Central memory CD8-positive, alpha-beta T cell (primary cell): ENCODE data around the gene ENTHD1.

Experiments used
- ATAC-seq: fragments of 150-1000 bp; cut with Tn5 transposase; replicated peaks from 2 replicates; pipeline ENCODE4 v1.10.0; 2022; ENCODE audit warnings: mild to moderate bottlenecking, moderate FRiP score, moderate number of reproducible peaks; ENCODE audit not compliant: poor library complexity, severe bottlenecking; ENCODE audit errors: extremely low read depth
- DNase-seq, 2 donors: peaks; one replicate each; pipeline ENCODE4 v3.0.0; 2021; ENCODE audit warnings: low spot score in 2 of 2
- H3K27ac Mint-ChIP-seq: one replicate; pipeline ENCODE4 v1.8.0; 2022; ENCODE audit warnings: low read depth, mild to moderate bottlenecking, moderate library complexity, mixed read lengths
- H3K27me3 Mint-ChIP-seq: one replicate; pipeline ENCODE4 v1.8.0; 2022; ENCODE audit warnings: mixed read lengths
- H3K36me3 Mint-ChIP-seq: one replicate; pipeline ENCODE4 v1.8.0; 2022; ENCODE audit warnings: mild to moderate bottlenecking, moderate library complexity, mixed read lengths; ENCODE audit not compliant: insufficient read depth
- H3K4me1 Mint-ChIP-seq: one replicate; pipeline ENCODE4 v1.8.0; 2022; ENCODE audit warnings: mixed read lengths
- H3K4me3 Mint-ChIP-seq: one replicate; pipeline ENCODE4 v1.8.0; 2022; ENCODE audit warnings: mild to moderate bottlenecking, moderate library complexity, mixed read lengths
- H3K9me3 Mint-ChIP-seq: one replicate; pipeline ENCODE4 v1.8.0; 2022; ENCODE audit warnings: mixed read lengths

The ENTHD1 gene

GRCh38 chr22:39814899-39815298, 78.7 kb downstream of the ENTHD1 start:
- no peak overlapping the region for H3K4me3 Mint-ChIP-seq
- H3K36me3 Mint-ChIP-seq, result no peaks in the 10 kb centered on the region
- peaks cover 2% of the 10 kb centered on the region for H3K4me1 Mint-ChIP-seq
- ATAC-seq, result no peak
- peaks cover 9% of the 10 kb centered on the region for H3K27me3 Mint-ChIP-seq
- H3K9me3 Mint-ChIP-seq, result no peaks in the 10 kb centered on the region
- no peak for DNase-seq
- no peak overlapping the region for H3K27ac Mint-ChIP-seq

DNA sequence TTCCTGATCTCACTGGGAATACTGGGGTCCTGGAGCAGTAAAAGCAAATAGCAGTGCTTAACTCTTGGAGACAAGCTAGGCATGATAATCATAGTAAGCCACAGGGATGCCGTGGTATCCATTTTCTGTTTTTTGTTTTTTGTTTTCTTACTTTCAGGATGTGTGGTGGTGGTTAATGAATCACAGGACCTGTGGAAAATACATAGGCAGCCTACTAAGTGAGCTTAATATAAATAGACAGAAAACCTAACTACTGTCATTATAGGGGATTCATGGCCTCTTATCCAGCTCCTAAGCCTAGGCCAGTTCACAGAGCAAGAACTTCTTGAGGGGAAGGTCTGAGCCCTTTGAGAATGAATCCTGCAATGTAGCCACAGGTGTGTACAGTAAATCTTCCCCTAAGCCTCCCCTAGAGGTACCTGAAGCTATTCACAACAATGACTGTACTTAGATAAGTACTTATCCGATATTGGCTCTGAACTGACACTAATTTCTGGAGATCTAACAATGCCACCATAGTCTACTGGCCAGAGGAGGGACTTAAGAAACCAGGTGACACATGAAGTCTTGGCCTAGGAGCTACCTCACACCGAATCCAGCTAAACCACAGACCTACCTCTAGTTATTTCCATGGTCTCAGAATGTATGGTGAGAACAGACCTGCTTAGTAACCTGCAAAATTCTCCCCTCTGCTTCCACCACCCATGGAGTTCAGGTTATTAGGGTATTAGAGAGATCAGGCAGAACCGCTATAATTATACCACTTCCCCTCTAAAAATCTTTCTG, 83.6 kb downstream of the ENTHD1 start:
- H3K27me3 Mint-ChIP-seq, result peaks cover 9% of the 10 kb centered on the region
- H3K9me3 Mint-ChIP-seq, result no peaks in the 10 kb centered on the region
- no peak overlapping the region for H3K27ac Mint-ChIP-seq

DNA sequence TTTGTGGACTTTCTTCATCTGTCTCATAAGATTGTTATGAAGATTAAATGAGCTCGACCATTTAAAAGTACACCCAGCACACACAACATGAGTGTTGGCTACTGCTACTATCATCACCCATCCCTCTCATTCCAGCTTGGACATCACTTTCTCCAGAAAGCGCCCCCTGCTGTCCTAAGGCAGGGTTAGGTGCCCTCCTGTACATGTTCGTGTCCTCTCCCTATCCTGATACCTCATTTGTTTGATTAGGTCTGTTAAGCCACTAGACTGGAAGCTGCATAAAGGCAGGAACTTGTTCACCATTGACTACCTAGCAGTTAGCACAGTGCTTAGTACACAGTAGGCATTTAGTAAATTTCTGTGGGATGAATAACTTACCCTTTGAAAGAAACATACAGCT, 85.5 kb downstream of the ENTHD1 start:
- H3K36me3 Mint-ChIP-seq, result peaks cover 3% of the 10 kb centered on the region
- peaks cover 23% of the 10 kb centered on the region for H3K27me3 Mint-ChIP-seq
- DNase-seq (no peak), ATAC-seq (no peak)
- H3K4me3 Mint-ChIP-seq, result no peak overlapping the region
- H3K9me3 Mint-ChIP-seq, result no peaks in the 10 kb centered on the region
- H3K4me1 Mint-ChIP-seq, result peaks cover 11% of the 10 kb centered on the region
- no peak overlapping the region for H3K27ac Mint-ChIP-seq

More for the DNA sequence above, 83.6 kb downstream of the ENTHD1 start:
- DNase-seq (no peak), ATAC-seq (no peak)
- H3K36me3 Mint-ChIP-seq, result peaks cover 3% of the 10 kb centered on the region
- no peak overlapping the region for H3K4me3 Mint-ChIP-seq
- H3K4me1 Mint-ChIP-seq, result peaks cover 11% of the 10 kb centered on the region

GRCh38 chr22:39806109-39806508, 87.5 kb downstream of the ENTHD1 start:
- Mint-ChIP-seq H3K4me1 (peaks cover 11% of the 10 kb centered on the region), H3K27ac (no peak overlapping the region), H3K27me3 (peaks cover 21% of the 10 kb centered on the region), H3K36me3 (peaks cover 3% of the 10 kb centered on the region), H3K9me3 (no peaks in the 10 kb centered on the region), H3K4me3 (no peak overlapping the region)
- DNase-seq (no peak), ATAC-seq (no peak)

- DNase-seq (no peak), ATAC-seq (no peak)
- no peak overlapping the region for H3K27ac Mint-ChIP-seq
- peaks cover 21% of the 10 kb centered on the region for H3K27me3 Mint-ChIP-seq
- peaks cover 5% of the 10 kb centered on the region for H3K36me3 Mint-ChIP-seq
- no peak overlapping the region for H3K4me3 Mint-ChIP-seq
- no peaks in the 10 kb centered on the region for H3K9me3 Mint-ChIP-seq
- peaks cover 11% of the 10 kb centered on the region for H3K4me1 Mint-ChIP-seq
Observed at GRCh38 chr22:39805117-39805516, 88.4 kb downstream of the ENTHD1 start.

DNA sequence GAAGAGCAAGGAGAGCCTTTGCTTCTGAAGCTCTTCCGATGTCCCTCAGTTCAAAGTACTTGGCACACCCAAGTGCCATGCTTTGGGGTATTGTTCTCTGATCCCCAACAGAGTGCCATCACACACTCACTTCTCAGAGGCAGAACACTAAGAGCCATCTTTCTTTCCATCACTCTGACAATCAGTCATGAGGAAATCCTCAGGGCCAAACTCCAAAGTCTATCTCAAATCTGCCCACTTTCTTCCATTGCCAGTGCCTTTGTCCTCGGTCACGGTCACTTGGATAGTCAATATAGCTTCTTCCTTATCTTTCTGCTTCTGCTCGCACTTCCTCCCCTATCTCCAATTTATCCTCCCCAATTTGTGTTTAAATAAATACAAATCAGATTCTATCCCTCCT, 90.9 kb downstream of the ENTHD1 start:
- DNase-seq (no peak), ATAC-seq (no peak)
- H3K4me3 Mint-ChIP-seq, result no peak overlapping the region
- H3K36me3 Mint-ChIP-seq, result peaks cover 2% of the 10 kb centered on the region
- H3K9me3 Mint-ChIP-seq, result peaks cover 11% of the 10 kb centered on the region
- H3K27me3 Mint-ChIP-seq, result peaks cover 21% of the 10 kb centered on the region
- H3K4me1 Mint-ChIP-seq, result no peaks in the 10 kb centered on the region
- no peak overlapping the region for H3K27ac Mint-ChIP-seq

GRCh38 chr22:39800790-39801520, 92.6 kb downstream of the ENTHD1 start:
- H3K4me1 Mint-ChIP-seq, result no peaks in the 10 kb centered on the region
- ATAC-seq (no peak), DNase-seq (no peak)
- peaks cover 21% of the 10 kb centered on the region for H3K27me3 Mint-ChIP-seq
- no peak overlapping the region for H3K27ac Mint-ChIP-seq
- H3K4me3 Mint-ChIP-seq, result no peak overlapping the region
- peaks cover 2% of the 10 kb centered on the region for H3K36me3 Mint-ChIP-seq
- H3K9me3 Mint-ChIP-seq, result peaks cover 23% of the 10 kb centered on the region

GRCh38 chr22:39797528-39798147, 95.9 kb downstream of the ENTHD1 start:
- no peak for ATAC-seq
- Mint-ChIP-seq H3K4me1 (no peaks in the 10 kb centered on the region), H3K27me3 (peaks cover 3% of the 10 kb centered on the region), H3K36me3 (peaks cover 2% of the 10 kb centered on the region), H3K27ac (no peak overlapping the region), H3K9me3 (peaks cover 26% of the 10 kb centered on the region), H3K4me3 (no peak overlapping the region)
- no peak for DNase-seq

- DNase-seq (no peak), ATAC-seq (no peak)
- Mint-ChIP-seq H3K4me3 (no peak overlapping the region), H3K4me1 (peaks cover 6% of the 10 kb centered on the region), H3K9me3 (no peaks in the 10 kb centered on the region), H3K27me3 (no peaks in the 10 kb centered on the region), H3K36me3 (peaks cover 2% of the 10 kb centered on the region), H3K27ac (no peak overlapping the region)
Observed at GRCh38 chr22:39789788-39790187, 103.8 kb downstream of the ENTHD1 start.

DNA sequence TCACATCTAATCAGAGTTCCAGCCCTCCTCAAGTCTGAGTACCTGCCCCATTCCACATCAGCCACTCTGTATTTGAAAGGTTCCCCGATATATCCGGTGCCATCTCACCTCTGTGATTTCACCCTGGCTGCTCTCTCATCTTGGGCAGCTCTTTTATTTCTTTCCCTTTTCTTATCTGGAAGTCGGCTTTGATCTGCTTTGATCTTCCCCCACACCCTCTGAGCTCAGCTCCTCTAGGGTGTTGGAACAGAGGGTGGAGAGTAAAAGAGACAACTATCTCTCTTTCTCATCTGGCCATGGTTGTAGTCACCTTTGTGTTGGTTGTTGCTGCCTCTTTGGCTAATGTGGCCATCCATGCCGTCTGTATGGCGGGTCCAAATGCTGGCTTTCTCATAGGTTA, 108.3 kb downstream of the ENTHD1 start:
- ATAC-seq (no peak), DNase-seq (no peak)
- peaks cover 6% of the 10 kb centered on the region for H3K4me1 Mint-ChIP-seq
- H3K4me3 Mint-ChIP-seq, result no peak overlapping the region
- no peaks in the 10 kb centered on the region for H3K9me3 Mint-ChIP-seq
- H3K27me3 Mint-ChIP-seq, result no peaks in the 10 kb centered on the region
- no peak overlapping the region for H3K27ac Mint-ChIP-seq
- H3K36me3 Mint-ChIP-seq, result peaks cover 2% of the 10 kb centered on the region

DNA sequence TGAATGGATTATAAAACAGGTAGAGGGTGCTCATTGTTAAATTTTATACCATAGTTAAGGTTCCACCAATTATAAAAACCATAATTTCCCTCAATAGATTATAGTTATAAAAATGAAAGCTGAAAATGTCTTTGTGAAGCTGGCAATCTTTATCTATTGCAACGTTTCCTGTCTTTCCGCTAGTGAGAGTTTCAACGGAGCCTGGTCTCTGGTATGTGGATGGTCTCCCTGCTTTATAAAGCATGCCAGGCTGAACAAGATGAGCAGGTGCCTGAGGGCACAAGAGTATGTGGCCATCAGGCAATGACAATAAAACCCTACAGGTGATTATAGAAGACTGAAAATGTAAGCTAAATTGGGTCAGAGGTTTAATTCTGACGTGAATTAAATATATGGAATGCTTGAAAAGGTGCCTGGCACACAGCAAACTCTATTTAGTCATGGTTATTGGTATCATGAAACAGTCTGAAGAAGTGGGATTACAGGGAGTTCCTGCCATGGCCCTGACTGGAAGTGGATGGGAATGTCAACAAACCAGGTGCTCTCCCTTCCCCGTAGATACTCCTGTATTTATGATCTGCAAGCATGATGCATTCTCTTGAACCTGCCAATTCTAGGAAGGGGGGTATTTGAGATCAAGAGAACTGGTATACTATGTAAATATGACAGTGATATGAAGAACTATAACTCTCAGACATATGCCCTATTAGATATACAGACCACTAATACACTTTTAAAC, 115.7 kb downstream of the ENTHD1 start:
- Mint-ChIP-seq H3K27me3 (no peaks in the 10 kb centered on the region), H3K9me3 (no peaks in the 10 kb centered on the region), H3K4me1 (peaks cover 15% of the 10 kb centered on the region), H3K27ac (no peak overlapping the region), H3K36me3 (no peaks in the 10 kb centered on the region), H3K4me3 (no peak overlapping the region)
- DNase-seq (no peak), ATAC-seq (no peak)

GRCh38 chr22:39776295-39777009, 117.1 kb downstream of the ENTHD1 start:
- DNase-seq, result no peak
- Mint-ChIP-seq H3K36me3 (no peaks in the 10 kb centered on the region), H3K27me3 (no peaks in the 10 kb centered on the region), H3K27ac (no peak overlapping the region), H3K4me3 (no peak overlapping the region), H3K4me1 (peaks cover 15% of the 10 kb centered on the region), H3K9me3 (no peaks in the 10 kb centered on the region)
- ATAC-seq, result no peak
